ENCODE results near the gene SLIT3.

The SLIT3 gene

DNA sequence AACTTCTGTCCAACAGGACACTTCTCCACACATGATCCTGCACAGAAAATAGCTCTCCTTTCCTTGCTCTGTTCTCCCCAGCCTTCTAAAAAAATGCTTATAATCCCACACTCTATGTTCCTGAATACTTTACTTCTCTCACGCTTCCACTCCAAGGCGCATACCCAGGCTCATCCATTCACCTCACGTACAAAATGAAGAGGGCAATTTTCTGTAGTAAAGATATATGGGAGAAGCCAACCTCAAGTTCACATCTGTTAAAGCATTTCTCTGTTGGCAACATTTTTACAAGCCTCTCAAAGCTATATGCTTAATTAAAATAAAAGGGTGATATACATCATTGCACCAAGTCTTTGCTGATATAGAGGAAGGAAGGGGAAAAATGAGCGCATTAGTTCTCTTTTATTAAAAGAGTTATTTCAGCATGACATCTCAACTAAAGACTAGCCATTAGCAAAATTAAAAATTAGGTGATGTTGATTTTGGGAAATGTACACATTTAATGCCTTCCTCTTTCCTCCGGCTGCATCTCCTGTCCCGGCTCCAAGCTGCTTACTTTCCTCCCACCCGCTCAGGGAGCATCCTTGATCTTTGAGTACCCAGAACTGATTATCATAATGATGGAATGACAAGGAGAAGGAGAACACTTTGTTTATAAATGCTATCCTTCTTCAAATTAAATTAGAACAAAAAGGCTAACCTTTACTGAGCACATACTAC, 379.6 kb downstream of the SLIT3 start:
- no peak for DNase-seq (ENCODE audit: low spot score)

- DNase-seq (ENCODE audit: low spot score) = no peak
Measured at GRCh38 chr5:168920019-168920810, 380.7 kb downstream of the SLIT3 start.

DNA sequence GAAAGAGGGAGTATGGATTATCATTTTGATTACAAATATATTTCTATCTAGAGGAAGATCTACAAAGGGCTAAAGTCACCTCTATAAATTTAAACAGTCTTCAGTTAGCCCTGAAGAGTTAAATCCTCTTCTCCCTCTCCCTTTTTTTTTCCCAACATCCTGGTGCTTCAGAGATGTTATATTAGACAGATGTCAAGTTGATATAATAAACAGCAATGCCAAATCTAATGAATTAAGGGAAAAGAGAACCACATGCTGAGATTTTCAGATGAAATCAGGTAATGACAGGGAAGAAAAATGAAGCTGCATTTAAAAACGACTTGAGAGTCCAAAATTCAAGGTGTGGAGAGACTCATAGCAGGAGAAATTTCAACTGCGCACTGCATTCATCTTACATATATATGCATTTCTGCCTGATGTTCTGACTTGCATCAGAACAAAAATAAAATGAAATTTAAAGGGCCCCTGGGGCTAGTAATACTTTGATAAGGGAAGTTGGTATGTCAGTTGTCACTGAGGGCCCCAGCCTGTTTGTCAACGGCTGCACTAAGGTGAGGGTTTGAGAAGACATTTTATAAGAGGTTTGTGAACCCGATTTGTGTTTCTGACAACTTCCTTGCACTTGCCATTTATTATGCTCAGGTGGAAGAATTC, 382.9 kb downstream of the SLIT3 start:
- DNase-seq (ENCODE audit: low spot score) = no peak

GRCh38 chr5:168916852-168917251, 384.1 kb downstream of the SLIT3 start:
- DNase-seq (ENCODE audit: low spot score) = no peak

DNA sequence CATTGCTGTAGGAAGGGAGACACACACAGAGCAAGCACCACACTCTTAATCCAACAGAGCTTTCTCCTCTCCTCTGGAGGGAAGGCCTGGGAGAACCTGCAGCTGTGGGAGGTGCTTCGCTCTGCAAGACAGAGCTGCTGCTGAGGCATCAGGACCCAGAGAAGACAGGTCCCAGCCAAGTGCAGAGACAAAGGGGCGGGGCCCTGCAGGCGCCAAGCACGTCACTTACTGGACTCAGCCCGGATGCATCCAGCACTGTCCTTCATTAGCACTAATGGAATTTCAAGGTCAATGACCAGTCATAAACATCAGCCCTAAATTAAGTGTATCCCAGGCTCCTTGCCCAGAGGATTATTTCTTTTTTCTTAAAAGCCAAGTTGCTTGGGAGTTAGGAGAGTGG, 384.7 kb downstream of the SLIT3 start:
- DNase-seq (ENCODE audit: low spot score) = no peak

- no peak for DNase-seq (ENCODE audit: low spot score)
Measured at GRCh38 chr5:168914491-168914890, 386.4 kb downstream of the SLIT3 start.

- DNase-seq (ENCODE audit: low spot score) = no peak
Measured at GRCh38 chr5:168910874-168911273, 390.1 kb downstream of the SLIT3 start.

DNA sequence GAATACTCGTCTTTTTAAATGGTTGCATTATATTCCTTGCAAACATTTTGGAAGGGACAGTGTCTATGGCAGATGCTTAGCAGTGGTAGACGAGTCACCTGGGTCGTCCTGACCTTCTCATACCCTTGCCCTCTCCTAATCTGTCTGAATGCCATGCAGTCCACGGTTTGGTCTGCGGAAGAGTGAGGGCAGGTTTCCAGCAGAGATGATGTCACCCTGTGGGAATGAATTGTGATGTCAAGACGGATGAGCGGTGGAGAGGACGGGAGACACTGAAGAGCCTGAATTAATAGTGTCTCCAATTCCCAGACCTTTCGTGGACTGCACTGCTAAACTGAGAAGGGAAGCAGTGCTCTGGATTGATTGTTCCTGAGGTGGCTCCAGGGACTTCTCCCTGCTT, 392.7 kb downstream of the SLIT3 start:
- no peak for DNase-seq (ENCODE audit: low spot score)

DNA sequence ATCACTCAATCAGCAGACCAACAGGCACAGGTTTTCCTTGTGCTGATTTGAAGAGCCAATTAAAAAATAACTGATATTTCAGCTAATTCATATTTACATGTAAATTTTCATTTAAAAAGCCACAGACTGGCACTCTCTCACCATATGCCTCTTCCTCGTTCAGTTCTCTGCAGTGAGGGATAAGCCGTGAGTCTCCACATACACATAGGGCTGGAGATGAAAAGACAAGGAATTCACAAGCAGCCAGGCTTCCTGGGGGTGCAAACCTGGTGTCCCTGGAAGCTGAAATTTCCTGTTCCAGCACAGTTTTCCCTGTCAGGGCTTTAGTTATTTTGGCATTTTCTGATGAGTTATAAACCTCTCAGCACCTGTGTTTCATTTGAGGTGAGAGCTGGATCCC, 397.9 kb downstream of the SLIT3 start:
- DNase-seq (ENCODE audit: low spot score) = no peak

- no peak for DNase-seq (ENCODE audit: low spot score)
Measured at GRCh38 chr5:168899673-168900072, 401.3 kb downstream of the SLIT3 start.

GRCh38 chr5:168899264-168899663, 401.7 kb downstream of the SLIT3 start:
- no peak for DNase-seq (ENCODE audit: low spot score)

GRCh38 chr5:168898247-168898911, 402.6 kb downstream of the SLIT3 start:
- no peak for DNase-seq (ENCODE audit: low spot score)

- no peak for DNase-seq (ENCODE audit: low spot score)
Measured at GRCh38 chr5:168897387-168898122, 403.4 kb downstream of the SLIT3 start.

DNA sequence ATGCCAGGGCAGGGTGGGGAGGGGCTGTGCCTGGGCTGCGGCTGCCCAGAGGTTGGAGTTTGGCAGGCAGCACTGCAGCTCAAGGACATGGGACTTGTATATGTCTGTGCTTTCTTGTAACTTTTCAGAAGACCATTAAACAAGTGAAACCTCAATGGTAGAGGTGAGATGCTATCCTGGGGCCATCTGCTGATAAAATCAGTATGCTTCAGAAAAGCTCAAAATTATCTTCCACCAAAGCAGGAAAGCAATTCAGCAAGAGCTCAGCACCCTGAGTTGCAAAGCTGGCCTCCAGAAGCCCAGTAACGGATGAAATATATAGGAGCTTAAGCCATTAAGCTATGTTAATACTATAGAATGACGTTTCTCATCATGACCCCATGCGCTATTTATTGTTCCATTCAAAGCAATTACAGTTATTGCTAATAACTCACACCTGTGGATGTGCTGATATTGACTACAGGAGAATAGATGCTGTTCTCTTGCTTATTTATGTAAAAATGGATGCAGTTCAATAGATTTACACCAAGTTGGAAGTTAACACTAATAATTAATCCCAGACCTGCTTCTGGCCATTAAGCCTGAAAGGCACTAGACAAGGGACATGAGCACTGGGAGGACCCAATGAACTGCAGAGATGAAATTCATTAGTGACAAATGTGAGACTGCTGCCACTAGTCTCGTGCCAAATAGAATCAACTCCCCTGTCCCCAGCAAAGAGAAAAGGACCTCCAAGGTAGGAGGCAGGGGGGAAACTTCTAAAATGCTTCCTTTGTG, 405.5 kb downstream of the SLIT3 start:
- DNase-seq (ENCODE audit: low spot score) = no peak

DNA sequence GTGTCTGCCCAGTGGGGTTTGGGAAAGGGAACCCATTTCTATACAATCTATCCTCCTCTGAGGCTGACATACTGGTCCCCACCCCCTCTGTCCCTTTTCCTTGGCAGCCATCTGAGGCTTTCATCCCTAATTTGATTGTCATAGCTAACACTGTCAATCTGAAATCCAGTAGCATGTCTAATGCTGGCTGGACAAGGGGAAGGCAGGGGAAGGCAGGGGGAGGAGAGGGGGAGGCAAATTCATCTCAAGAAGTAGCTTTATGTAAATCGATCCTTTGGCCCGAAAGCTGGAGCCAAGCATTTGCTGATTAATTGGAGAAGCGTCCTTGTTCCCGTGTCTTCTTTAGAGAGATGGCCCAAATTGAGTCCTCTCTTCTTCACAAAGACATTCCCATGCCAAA, 407.7 kb downstream of the SLIT3 start:
- no peak for DNase-seq (ENCODE audit: low spot score)

DNA sequence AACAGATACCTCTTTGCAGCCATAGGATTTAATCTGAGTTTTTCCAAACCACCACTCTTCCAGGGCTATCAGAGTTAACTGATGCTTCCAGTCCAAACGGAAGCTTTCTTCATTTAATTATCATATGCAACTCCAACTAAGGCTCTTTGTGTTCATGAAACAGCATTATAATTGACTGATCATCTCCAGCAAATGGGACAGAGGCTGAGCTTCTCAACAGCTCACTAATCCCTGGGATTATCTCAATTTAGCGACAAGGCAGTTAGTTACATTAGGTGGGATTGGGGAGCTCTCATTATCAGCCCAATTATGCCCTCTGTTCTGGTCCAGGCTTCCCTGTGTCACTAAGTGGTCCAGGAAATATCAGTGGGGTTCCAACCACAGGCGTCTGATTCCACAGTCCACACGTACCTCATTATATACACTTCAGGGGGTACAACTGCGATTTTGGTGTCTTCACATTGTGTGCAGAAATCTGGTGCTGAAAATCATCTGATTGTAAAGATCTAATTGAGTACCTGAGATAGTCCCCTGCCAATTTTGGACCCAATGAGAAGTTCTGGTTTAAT, 408.2 kb downstream of the SLIT3 start:
- DNase-seq (ENCODE audit: low spot score) = no peak

DNA sequence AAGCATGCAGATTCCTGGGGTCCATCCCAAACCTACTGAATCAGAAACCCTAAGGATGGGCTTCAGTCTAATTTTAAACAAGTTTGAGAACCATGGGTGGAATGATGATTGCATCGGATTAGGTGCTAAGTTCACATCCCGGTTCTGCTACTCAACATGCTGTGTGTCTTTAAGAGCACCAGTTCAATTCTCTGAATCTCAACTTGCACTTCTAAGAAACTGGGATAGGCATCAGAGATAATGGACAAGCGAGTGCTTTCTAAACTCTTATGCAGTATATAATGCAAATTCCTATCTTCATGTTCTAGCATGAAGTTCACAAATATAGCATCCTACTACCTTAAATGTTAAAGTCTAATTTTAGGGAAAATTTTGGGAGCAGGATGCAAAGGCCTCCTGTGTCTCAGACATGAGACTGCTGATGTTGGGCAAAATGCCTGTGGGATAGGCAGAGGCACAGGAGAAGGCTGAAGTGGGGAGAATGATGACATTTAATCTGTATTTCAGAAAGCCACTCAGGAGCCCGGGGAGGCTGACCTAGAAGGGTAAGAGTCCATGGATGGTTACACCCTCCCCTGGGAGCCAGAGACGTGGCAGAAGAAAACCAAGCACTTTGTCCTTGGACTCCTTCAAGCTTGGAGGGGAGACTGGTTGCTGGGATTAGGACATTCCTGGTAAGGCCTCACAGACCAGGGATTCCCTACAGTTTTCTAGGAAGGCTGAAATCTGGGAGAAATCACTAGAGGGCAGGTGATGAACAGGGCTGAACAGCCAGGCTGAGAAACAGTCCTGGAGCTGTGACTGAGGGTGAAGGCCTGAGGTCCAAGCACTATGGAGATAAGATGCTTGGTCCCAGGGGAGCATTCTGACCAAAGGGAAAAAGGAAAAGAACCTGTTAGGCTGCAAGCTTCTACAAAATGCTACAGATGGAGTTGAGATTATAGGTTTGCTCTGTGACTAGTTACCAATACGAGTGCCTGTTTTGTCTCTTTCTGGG, 409.8 kb downstream of the SLIT3 start:
- no peak for DNase-seq (ENCODE audit: low spot score)

DNA sequence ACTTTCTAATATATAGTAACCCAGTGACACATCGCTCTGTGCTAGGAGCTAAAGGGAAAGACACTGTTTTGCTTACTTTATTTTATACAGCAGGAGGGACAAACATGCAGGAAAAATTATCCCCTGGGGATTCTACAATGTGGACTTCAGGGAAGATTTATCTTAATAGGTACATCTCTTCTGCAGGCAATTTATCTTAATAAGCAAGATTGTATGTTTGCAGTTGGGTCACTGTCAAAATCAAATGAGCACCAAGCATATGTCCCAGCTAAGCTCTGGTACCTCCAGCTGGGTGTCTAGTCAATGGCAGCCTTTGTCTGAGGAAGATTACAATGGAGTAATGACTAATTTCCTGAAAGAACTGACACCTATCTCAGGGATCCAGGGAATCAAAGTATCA, 411.9 kb downstream of the SLIT3 start:
- DNase-seq (ENCODE audit: low spot score) = no peak

GRCh38 chr5:168887931-168888330, 413.0 kb downstream of the SLIT3 start:
- DNase-seq (ENCODE audit: low spot score) = no peak
